Trophoblast cell (in vitro differentiated cells and primary cell): ENCODE measurements around the gene SRBD1.

Experiments used
- DNase-seq, 2 donors: peaks; one replicate each; pipeline ENCODE4 v3.0.0-alpha.2; 2016
- H2AFZ ChIP-seq: 2 replicates; pipeline ENCODE4 v1.6.1; 2013; ENCODE audit warnings: low read length, moderate library complexity, mild to moderate bottlenecking; ENCODE audit not compliant: insufficient read depth, poor library complexity
- H2AK5ac ChIP-seq: 2 replicates; pipeline ENCODE4 v1.6.1; 2013; ENCODE audit warnings: mild to moderate bottlenecking, low read length
- H2BK120ac ChIP-seq: 2 replicates; pipeline ENCODE4 v1.6.1; 2013; ENCODE audit warnings: low read length, mild to moderate bottlenecking, moderate library complexity; ENCODE audit not compliant: insufficient read depth, poor library complexity
- H2BK12ac ChIP-seq: 2 replicates; pipeline ENCODE4 v1.6.1; 2013; ENCODE audit warnings: mild to moderate bottlenecking, low read length, moderate library complexity
- H2BK5ac ChIP-seq: 2 replicates; pipeline ENCODE4 v1.6.1; 2013; ENCODE audit warnings: low read length, low read depth, moderate library complexity, mild to moderate bottlenecking; ENCODE audit not compliant: poor library complexity
- H3K14ac ChIP-seq: 2 replicates; pipeline ENCODE4 v1.6.1; 2013; ENCODE audit warnings: mild to moderate bottlenecking, low read length
- H3K18ac ChIP-seq: 2 replicates; pipeline ENCODE4 v1.6.1; 2013; ENCODE audit warnings: mild to moderate bottlenecking, low read length
- H3K23ac ChIP-seq: 2 replicates; pipeline ENCODE4 v1.6.1; 2013; ENCODE audit warnings: low read length
- H3K27ac ChIP-seq: 2 replicates; pipeline ENCODE4 v1.5.1; 2013; ENCODE audit warnings: low read depth, mild to moderate bottlenecking, inconsistent platforms, low read length, moderate library complexity
- H3K27me3 ChIP-seq: 2 replicates; pipeline ENCODE4 v1.6.1; 2013; ENCODE audit warnings: inconsistent platforms, mild to moderate bottlenecking, low read length, moderate library complexity; ENCODE audit not compliant: insufficient read depth
- H3K36me3 ChIP-seq, 2 experiments: 1 replicate in 1 of 2; 2 replicates in 1 of 2; pipeline ENCODE4 v1.6.1; 2013; ENCODE audit warnings: low read length in 2 of 2, mild to moderate bottlenecking in 2 of 2, moderate library complexity in 1 of 2; ENCODE audit not compliant: insufficient read depth in 2 of 2, control insufficient read depth in 1 of 2
- H3K4ac ChIP-seq: 2 replicates; pipeline ENCODE4 v1.6.1; 2013; ENCODE audit warnings: low read depth, mild to moderate bottlenecking, low read length, moderate library complexity
- H3K4me1 ChIP-seq, 2 experiments: 1 replicate in 1 of 2; 2 replicates in 1 of 2; pipeline ENCODE4 v1.6.1; 2013; ENCODE audit warnings: low read length in 2 of 2, mild to moderate bottlenecking in 2 of 2, moderate library complexity in 1 of 2; ENCODE audit not compliant: insufficient read depth in 2 of 2, control insufficient read depth in 1 of 2
- H3K4me2 ChIP-seq: 2 replicates; pipeline ENCODE4 v1.6.1; 2013; ENCODE audit warnings: inconsistent platforms, mild to moderate bottlenecking, low read length, moderate library complexity
- H3K4me3 ChIP-seq: 2 replicates; pipeline ENCODE4 v1.5.1; 2013; ENCODE audit warnings: mild to moderate bottlenecking, low read depth, low read length, inconsistent platforms
- H3K79me1 ChIP-seq: one replicate; pipeline ENCODE4 v1.6.1; 2013; ENCODE audit warnings: low read length
- H3K79me2 ChIP-seq: 2 replicates; pipeline ENCODE4 v1.6.1; 2013; ENCODE audit warnings: low read length, mild to moderate bottlenecking; ENCODE audit not compliant: control insufficient read depth, insufficient read depth, poor library complexity
- H3K9ac ChIP-seq: 2 replicates; pipeline ENCODE4 v1.6.1; 2013; ENCODE audit warnings: mild to moderate bottlenecking, low read length
- H3K9me3 ChIP-seq: 2 replicates; pipeline ENCODE4 v1.6.1; 2013; ENCODE audit warnings: low read depth, mild to moderate bottlenecking, control low read depth, inconsistent platforms, low read length; ENCODE audit not compliant: insufficient read depth
- H4K12ac ChIP-seq: 2 replicates; pipeline ENCODE4 v1.6.1; 2013; ENCODE audit warnings: low read depth, mild to moderate bottlenecking, low read length, moderate library complexity
- H4K8ac ChIP-seq: 2 replicates; pipeline ENCODE4 v1.6.1; 2013; ENCODE audit warnings: low read depth, mild to moderate bottlenecking, low read length, moderate library complexity
- H4K91ac ChIP-seq: one replicate; pipeline ENCODE4 v1.6.1; 2013; ENCODE audit warnings: low read depth, mild to moderate bottlenecking, low read length, moderate library complexity
- WGBS: extraction: QIAGEN DNeasy Blood & Tissue Kit; methylation state at CpG from one replicate; pipeline ENCODE4 v1.1.7; 2013; ENCODE audit warnings: missing lambda C conversion rate; ENCODE audit not compliant: insufficient read length, insufficient coverage; ENCODE audit errors: extremely low coverage; 5-methylcytosine and 5-hydroxymethylcytosine counted together

SRBD1 gene

GRCh38 chr2:45510701-45511420, 100.2 kb downstream of the SRBD1 start:
- no peak overlapping the region for H3K4ac ChIP-seq
- H3K79me2 ChIP-seq, result no peaks in the 10 kb centered on the region
- H3K14ac ChIP-seq, result no peak overlapping the region
- no peaks in the 10 kb centered on the region for H3K4me1 ChIP-seq
- no peak overlapping the region for H2AK5ac ChIP-seq
- H3K27me3 ChIP-seq, result no peaks in the 10 kb centered on the region
- H3K4me3 ChIP-seq, result no peak overlapping the region
- no peak overlapping the region for H4K8ac ChIP-seq
- no peaks in the 10 kb centered on the region for H3K9me3 ChIP-seq
- no peak overlapping the region for H3K4me2 ChIP-seq
- H4K91ac ChIP-seq, result no peak overlapping the region
- H3K23ac ChIP-seq, result no peak overlapping the region
- H4K12ac ChIP-seq, result no peak overlapping the region
- WGBS, result no CpG with 5 or more reads among the region's 9 CpGs
- no peak overlapping the region for H2BK120ac ChIP-seq
- H3K36me3 ChIP-seq, result no peaks in the 10 kb centered on the region
- H3K18ac ChIP-seq, result no peak overlapping the region
- H2BK5ac ChIP-seq, result no peak overlapping the region
- no peak for DNase-seq
- H3K79me1 ChIP-seq, result no peaks in the 10 kb centered on the region
- H2BK12ac ChIP-seq, result no peak overlapping the region
- no peak overlapping the region for H2AFZ ChIP-seq
- no peak overlapping the region for H3K27ac ChIP-seq
- H3K9ac ChIP-seq, result no peak overlapping the region

- no peak overlapping the region for H3K18ac ChIP-seq
- no peak overlapping the region for H3K23ac ChIP-seq
- H2AK5ac ChIP-seq, result no peak overlapping the region
- 100% methylated on average over 1 of the region's 3 CpGs for WGBS
- H3K79me1 ChIP-seq, result no peaks in the 10 kb centered on the region
- H2BK120ac ChIP-seq, result no peak overlapping the region
- H3K4ac ChIP-seq, result no peak overlapping the region
- DNase-seq, result no peak
- H3K4me1 ChIP-seq, result no peaks in the 10 kb centered on the region
- H4K8ac ChIP-seq, result no peak overlapping the region
- no peak overlapping the region for H3K27ac ChIP-seq
- no peak overlapping the region for H2BK5ac ChIP-seq
- H3K4me3 ChIP-seq, result no peak overlapping the region
- no peak overlapping the region for H2AFZ ChIP-seq
- no peak overlapping the region for H3K9ac ChIP-seq
- H3K36me3 ChIP-seq, result no peaks in the 10 kb centered on the region
- no peak overlapping the region for H4K91ac ChIP-seq
- no peaks in the 10 kb centered on the region for H3K27me3 ChIP-seq
- H3K4me2 ChIP-seq, result no peak overlapping the region
- H2BK12ac ChIP-seq, result no peak overlapping the region
- no peak overlapping the region for H4K12ac ChIP-seq
- no peaks in the 10 kb centered on the region for H3K9me3 ChIP-seq
- no peak overlapping the region for H3K14ac ChIP-seq
- no peaks in the 10 kb centered on the region for H3K79me2 ChIP-seq
Measured at GRCh38 chr2:45506756-45507155, 104.3 kb downstream of the SRBD1 start.

- no peak overlapping the region for H2BK12ac ChIP-seq
- H3K9ac ChIP-seq, result no peak overlapping the region
- H2BK5ac ChIP-seq, result peak overlapping the region; percentile 7
- H2AFZ ChIP-seq, result no peak overlapping the region
- H3K4me3 ChIP-seq, result no peak overlapping the region
- H3K79me1 ChIP-seq, result no peaks in the 10 kb centered on the region
- no peak overlapping the region for H3K4me2 ChIP-seq
- DNase-seq, result no peak
- H3K4ac ChIP-seq, result no peak overlapping the region
- H2BK120ac ChIP-seq, result no peak overlapping the region
- WGBS, result no CpG with 5 or more reads among the region's 1 CpG
- H4K8ac ChIP-seq, result no peak overlapping the region
- no peaks in the 10 kb centered on the region for H3K79me2 ChIP-seq
- H3K27ac ChIP-seq, result no peak overlapping the region
- H3K14ac ChIP-seq, result no peak overlapping the region
- no peak overlapping the region for H3K18ac ChIP-seq
- H3K23ac ChIP-seq, result no peak overlapping the region
- no peak overlapping the region for H2AK5ac ChIP-seq
- peaks cover 5% of the 10 kb centered on the region for H3K9me3 ChIP-seq
- H4K12ac ChIP-seq, result no peak overlapping the region
- peaks cover 2 to 6% of the 10 kb centered on the region in 2 experiments for H3K36me3 ChIP-seq
- H3K27me3 ChIP-seq, result no peaks in the 10 kb centered on the region
- H3K4me1 ChIP-seq, result no peaks in the 10 kb centered on the region
- H4K91ac ChIP-seq, result no peak overlapping the region
Measured at GRCh38 chr2:45505138-45505537, 105.9 kb downstream of the SRBD1 start.

- DNase-seq, result no peak
- Histone ChIP-seq H3K79me1 (no peaks in the 10 kb centered on the region), H3K27ac (no peak overlapping the region), H3K23ac (no peak overlapping the region), H2AK5ac (no peak overlapping the region), H3K4me2 (no peak overlapping the region), H3K9ac (no peak overlapping the region), H2BK5ac (no peak overlapping the region), H3K4me1 (no peaks in the 10 kb centered on the region), H3K4ac (no peak overlapping the region), H3K14ac (no peak overlapping the region), H3K36me3 (peaks cover 2 to 6% of the 10 kb centered on the region in 2 experiments), H3K4me3 (no peak overlapping the region), H4K91ac (no peak overlapping the region), H4K8ac (no peak overlapping the region), H2AFZ (no peak overlapping the region), H3K9me3 (peaks cover 5% of the 10 kb centered on the region), H2BK120ac (no peak overlapping the region), H2BK12ac (no peak overlapping the region), H3K27me3 (no peaks in the 10 kb centered on the region), H4K12ac (no peak overlapping the region), H3K18ac (no peak overlapping the region), H3K79me2 (no peaks in the 10 kb centered on the region)
- WGBS, result no CpG with 5 or more reads among the region's 1 CpG
Measured at GRCh38 chr2:45498661-45499550, 112.2 kb downstream of the SRBD1 start.
